GM21619 (cell line): Measurements from ENCODE around the gene SLC35D3.
A peak's percentile ranks its signal among the peaks of the same experiment; 100 is the strongest.
"Not testable (repeated sequence)": the region's sequence is repeated elsewhere in the genome, so short reads cannot be mapped to it uniquely, and the experiment has no call there.

Experiments used
- ATAC-seq: cut with Tn5 transposase; IDR thresholded peaks from one replicate; pipeline ENCODE4 v1.9.1; 2021; ENCODE audit not compliant: unreplicated experiment

The SLC35D3 gene

GRCh38 chr6:136922685-136923006, 545 bp downstream of the SLC35D3 start:
- ATAC-seq, result no peak

GRCh38 chr6:136923116-136923953, 1.2 kb downstream of the SLC35D3 start:
- ATAC-seq, result no peak

- ATAC-seq, result no peak
Observed at GRCh38 chr6:136923954-136924673, 2.0 kb downstream of the SLC35D3 start.

- ATAC-seq, result no peak
Observed at GRCh38 chr6:136926383-136926782, 4.3 kb downstream of the SLC35D3 start.

GRCh38 chr6:136927292-136927691, 5.2 kb downstream of the SLC35D3 start:
- peak; percentile 51 for ATAC-seq

GRCh38 chr6:136930528-136930927, 8.4 kb downstream of the SLC35D3 start:
- ATAC-seq, result no peak

GRCh38 chr6:136932599-136932998, 10.5 kb downstream of the SLC35D3 start:
- ATAC-seq, result no peak

GRCh38 chr6:136945072-136945471, 23.0 kb downstream of the SLC35D3 start:
- no peak for ATAC-seq

GRCh38 chr6:136945711-136946121, 23.6 kb downstream of the SLC35D3 start:
- no peak for ATAC-seq

GRCh38 chr6:136947037-136947436, 24.9 kb downstream of the SLC35D3 start:
- ATAC-seq, result no peak

GRCh38 chr6:136949957-136950356, 27.9 kb downstream of the SLC35D3 start:
- not testable (repeated sequence) for ATAC-seq

GRCh38 chr6:136950436-136951126, 28.5 kb downstream of the SLC35D3 start:
- no peak for ATAC-seq

GRCh38 chr6:136952714-136953260, 30.7 kb downstream of the SLC35D3 start:
- no peak for ATAC-seq

GRCh38 chr6:136955123-136955522, 33.0 kb downstream of the SLC35D3 start:
- no peak for ATAC-seq

- no peak for ATAC-seq
Observed at GRCh38 chr6:136956590-136957544, 34.8 kb downstream of the SLC35D3 start.

- ATAC-seq, result no peak
Observed at GRCh38 chr6:136958168-136958567, 36.1 kb downstream of the SLC35D3 start.

- no peak for ATAC-seq
Observed at GRCh38 chr6:136959471-136959891, 37.4 kb downstream of the SLC35D3 start.

GRCh38 chr6:136959935-136960334, 37.8 kb downstream of the SLC35D3 start:
- not testable (repeated sequence) for ATAC-seq

- ATAC-seq, result no peak
Observed at GRCh38 chr6:136960781-136961180, 38.7 kb downstream of the SLC35D3 start.

- no peak for ATAC-seq
Observed at GRCh38 chr6:136961848-136962247, 39.7 kb downstream of the SLC35D3 start.
